Hematopoietic multipotent progenitor cell treated with erythropoietin and hydrocortisone succinate and interleukin-3 and kit ligand, for 4 days (in vitro differentiated cells): Measurements from ENCODE around the gene FCGR3B.
"Not testable (repeated sequence)": the region's sequence is repeated elsewhere in the genome, so short reads cannot be mapped to it uniquely, and the experiment has no call there.

Experiments
- DNase-seq: peaks from one replicate; pipeline ENCODE4 v3.0.0-alpha.2; 2015

Gene FCGR3B

GRCh38 chr1:161605024-161605423 lies 26.0 kb downstream of the FCGR3B start:
- not testable (repeated sequence) for DNase-seq

GRCh38 chr1:161597077-161597476 lies 33.9 kb downstream of the FCGR3B start:
- not testable (repeated sequence) for DNase-seq

DNA sequence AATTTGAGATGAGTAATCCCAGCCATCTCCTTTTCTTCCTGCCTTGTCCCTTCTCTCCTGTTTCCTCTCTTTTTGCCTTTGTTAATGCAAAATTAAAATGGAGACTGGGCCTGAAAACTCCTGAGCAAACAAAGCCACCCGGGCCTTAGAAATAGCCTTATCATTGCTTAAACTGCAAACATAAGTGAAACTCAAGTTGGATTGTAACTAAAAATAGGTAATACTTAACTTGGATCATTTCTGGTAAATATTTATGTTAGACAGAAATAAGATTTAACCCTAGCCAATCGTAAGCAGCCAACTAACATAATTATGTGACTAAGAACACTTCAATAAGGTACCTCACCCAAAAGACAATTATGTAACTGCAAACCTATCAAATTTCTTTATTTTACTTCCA lies 35.4 kb downstream of the FCGR3B start:
- not testable (repeated sequence) for DNase-seq

DNA sequence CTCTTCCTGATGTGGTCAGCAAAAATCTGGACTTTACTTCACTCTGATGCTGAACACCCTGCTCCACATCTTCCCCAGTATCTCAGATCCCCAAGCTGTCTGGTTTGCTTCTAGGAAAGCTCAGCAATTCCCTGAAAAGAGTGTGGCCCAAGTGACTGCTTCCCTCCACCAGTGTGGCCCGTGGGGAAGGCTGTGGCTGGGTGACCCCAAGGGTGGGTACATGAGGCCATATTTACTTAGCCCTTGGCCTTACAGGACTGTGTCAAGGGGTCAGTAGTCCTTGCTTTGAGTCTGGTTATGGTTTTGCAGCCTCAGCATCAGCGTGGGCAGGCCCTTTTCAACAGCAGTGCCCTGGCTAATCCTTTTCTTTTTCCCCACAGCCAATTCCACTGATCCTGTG lies 35.8 kb downstream of the FCGR3B start:
- DNase-seq: not testable (repeated sequence)

- not testable (repeated sequence) for DNase-seq
Observed at GRCh38 chr1:161594269-161594984, 36.5 kb downstream of the FCGR3B start.

DNA sequence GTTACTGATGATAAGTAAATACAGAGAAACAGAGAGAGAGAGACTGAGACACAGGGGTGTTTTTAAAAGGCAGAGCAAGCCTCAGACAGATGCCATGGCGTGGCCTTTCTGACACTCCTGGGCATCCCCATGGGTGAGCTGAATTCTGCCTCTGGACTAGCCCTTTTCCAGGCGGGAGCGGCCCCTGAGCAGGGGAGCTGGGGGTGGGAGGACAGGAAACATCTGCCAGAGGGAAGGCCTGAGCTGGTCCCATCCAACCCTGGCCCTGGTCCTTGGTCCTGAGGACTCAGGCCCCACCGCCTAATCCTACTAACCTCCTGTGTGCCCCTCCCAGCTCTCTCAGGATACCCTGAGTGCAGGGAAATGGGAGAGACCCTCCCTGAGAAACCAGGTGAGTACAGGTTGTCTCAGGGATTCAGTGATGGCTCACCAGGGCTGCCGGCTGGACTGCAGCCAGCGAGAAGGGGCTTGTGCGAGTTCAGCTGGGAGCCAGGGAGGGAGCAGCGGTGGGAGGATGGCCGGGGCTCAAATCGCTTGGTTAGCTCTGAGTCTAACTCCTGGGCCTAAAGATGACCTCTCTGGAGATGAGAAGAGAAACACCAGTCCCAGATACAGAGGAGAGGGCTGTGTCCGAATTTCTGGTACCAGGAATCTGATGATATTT lies 37.8 kb downstream of the FCGR3B start:
- DNase-seq: not testable (repeated sequence)

- not testable (repeated sequence) for DNase-seq
Observed at GRCh38 chr1:161592586-161592985, 38.4 kb downstream of the FCGR3B start.

GRCh38 chr1:161589920-161590319 lies 41.1 kb downstream of the FCGR3B start:
- not testable (repeated sequence) for DNase-seq

- not testable (repeated sequence) for DNase-seq
Observed at GRCh38 chr1:161589365-161589764, 41.6 kb downstream of the FCGR3B start.

DNA sequence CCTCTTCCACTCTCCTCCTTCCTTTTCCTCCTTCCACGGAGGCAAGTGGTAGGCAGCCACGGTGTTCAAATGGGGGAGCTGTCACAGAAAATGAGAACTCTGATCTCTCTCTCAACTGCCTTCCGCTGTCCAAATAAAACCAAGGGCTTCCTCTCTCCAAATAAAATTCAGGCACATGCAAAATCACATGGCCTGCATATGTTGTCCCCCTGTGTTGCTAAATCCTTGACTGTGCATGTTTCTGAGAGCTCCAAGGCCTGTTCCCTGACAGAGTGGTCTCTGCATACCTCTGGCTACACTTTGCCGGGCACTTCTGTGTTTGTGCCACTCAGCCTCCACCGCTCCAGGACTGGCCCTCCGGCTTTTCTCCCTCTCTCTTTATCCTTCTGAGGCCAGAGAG lies 42.4 kb downstream of the FCGR3B start:
- DNase-seq: not testable (repeated sequence)

DNA sequence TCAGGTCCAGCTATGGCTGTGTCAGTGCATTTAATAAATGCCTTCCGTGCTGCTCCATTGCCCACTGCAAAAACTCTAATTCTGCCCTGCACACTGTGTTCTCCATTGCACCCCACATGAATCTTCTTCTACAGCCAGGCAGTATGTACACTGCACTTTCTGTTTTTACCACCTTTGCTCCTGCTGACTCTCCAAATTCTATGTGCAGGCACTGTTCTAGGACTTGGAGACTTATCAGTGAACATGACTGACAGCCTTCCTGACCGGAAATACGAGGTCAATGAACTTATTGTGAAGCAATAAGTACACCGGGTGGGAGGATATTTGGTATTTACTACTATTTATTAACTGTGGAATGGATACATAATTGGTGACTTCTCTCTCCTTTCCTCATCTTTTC lies 48.1 kb downstream of the FCGR3B start:
- DNase-seq: not testable (repeated sequence)

DNA sequence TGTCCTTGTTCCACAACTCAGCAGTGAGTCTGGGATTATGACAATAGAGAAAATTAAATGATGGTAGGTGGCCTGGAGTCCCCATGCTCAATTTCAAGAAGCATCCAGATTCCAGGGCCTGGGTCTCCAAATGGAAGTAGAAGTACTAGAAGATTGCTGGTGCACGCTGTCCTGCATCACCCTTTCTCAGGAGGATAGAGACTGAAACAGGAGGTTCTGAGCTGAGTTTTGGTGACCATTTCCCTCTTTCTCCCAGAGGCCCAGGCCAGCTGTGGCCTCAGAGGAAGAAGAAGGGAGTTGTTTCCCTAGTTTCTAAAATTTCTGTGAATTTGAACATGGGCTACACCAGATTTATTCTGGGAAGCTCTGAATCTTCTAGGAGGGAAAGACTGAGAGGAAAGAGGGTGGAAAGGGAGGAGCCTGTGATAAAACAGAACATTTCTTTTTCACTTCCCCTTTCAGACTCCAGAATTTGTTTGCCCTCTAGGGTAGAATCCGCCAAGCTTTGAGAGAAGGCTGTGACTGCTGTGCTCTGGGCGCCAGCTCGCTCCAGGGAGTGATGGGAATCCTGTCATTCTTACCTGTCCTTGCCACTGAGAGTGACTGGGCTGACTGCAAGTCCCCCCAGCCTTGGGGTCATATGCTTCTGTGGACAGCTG lies 50.0 kb downstream of the FCGR3B start:
- not testable (repeated sequence) for DNase-seq

DNA sequence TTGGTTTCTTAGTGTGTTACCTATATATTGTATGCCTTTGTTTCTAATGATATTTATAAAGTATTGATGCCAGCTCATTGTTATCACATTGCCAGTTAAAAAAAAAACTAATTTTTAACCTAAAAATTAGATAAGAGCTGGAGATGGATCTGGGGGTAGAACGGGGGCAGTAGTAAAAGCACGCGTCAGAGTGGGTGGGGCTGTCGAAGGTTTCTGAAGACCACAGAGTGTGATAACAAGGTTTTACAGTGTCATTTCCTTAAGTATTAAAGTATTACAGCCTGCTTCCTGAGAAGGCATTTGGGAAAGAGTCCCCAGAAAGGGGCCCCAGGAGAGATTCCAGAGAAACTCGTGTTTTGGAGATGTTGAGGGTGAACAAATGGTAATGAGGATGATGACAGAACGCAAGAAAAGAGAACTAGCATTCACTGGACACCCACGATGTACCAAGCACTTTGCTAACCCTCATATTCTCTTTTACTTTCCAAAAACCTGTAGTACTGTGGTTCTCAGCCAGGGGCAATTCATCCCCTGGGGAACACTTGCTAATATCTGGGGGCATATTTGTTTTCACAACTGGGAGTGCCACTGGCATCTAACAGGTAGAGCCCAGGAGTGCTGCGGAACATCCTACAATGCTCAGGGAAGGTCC lies 51.0 kb downstream of the FCGR3B start:
- not testable (repeated sequence) for DNase-seq

- not testable (repeated sequence) for DNase-seq
Observed at GRCh38 chr1:161576676-161577075, 54.3 kb downstream of the FCGR3B start.
